Measurements from ENCODE around the gene HOGA1. TPM values are rescaled to one million over a fixed set of nuclear protein-coding genes. Genes with fewer than 3 reads are reported as not detected.

HOGA1 gene
- total and polyA plus RNA-seq, 2 experiments from 2014 or later: 0.15 TPM; not detected in 1

DNA sequence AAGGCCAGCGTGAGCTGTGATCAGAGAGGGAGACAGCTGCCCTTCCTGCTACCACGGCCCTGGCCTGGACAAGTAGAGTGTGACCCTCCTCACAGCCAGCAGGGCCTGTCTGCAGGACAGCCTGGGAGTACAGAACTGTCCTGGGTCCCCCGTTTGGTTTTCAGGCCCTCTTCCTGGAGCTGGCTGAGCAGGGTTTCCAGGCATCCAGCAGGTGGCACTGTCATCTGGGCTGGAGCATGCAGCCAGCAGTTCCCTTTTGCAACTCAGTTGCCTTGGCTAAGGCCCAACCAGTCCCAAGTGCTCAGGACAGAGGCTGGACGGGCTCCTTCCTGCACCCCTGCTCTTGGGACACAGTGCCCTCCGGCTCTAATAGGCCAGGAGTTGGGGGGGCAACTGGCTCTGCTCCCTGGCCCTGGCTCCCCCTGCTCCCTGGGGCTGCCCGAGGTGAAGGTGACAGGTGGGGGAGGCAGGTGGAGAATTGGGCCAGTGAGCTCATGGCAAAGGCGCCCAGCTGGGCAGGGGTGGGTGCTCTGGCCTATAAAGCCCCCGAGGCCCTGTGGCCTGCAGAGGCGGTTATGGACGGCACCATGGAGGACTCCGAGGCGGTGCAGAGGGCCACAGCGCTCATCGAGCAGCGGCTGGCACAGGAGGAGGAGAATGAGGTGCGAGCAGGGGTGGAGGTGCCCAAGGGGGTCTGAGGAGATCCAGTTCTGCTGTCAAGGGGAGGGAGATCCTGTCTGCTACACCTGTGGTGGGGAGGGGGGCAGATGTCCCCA lies 11.8 kb upstream of the HOGA1 start, which contains the start of gene ANKRD2:
Gene ANKRD2, plus strand, starts transcription at position 566 of the 776 bp plus-strand sequence. Its CDS starts 10 bp downstream, at position 576.
- DNase-seq (ENCODE audit: low spot score): peak; percentile 92
- Mint-ChIP-seq H3K4me3 (no peak within 1 kb of the TSS), H3K27ac (peak within 1 kb of the TSS; percentile 79; the same call in 1 of the 2 replicates), H3K36me3 (ENCODE audit: low read depth) (peaks cover 2% of the 10 kb centered on the region; the same call in 1 of the 3 replicates), H3K9me3 (no peaks in the 10 kb centered on the region), H3K27me3 (ENCODE audit: insufficient read depth, low read depth, poor library complexity) (peaks cover 6% of the 10 kb centered on the region), H3K4me1 (peaks cover 17% of the 10 kb centered on the region; the same call in 2 of the 3 replicates)
- H3K27me3 ChIP-seq (ENCODE audit: insufficient read depth): no peaks in the 10 kb centered on the region
- H4K20me1 ChIP-seq (replicated peaks; ENCODE audit: insufficient read depth): 0 out of 2 replicates have a peak, but pooled peaks cover 3% of the 10 kb centered on the region
- no peaks in the 10 kb centered on the region; the same call in 1 of the 2 replicates for H3K36me3 ChIP-seq (ENCODE audit: insufficient read depth)
- no peaks in the 10 kb centered on the region for H3F3A ChIP-seq (replicated peaks; ENCODE audit: low read depth)
- H3K4me2 ChIP-seq: no peak within 1 kb of the TSS
- H3K79me2 ChIP-seq (replicated peaks; ENCODE audit: insufficient read depth): no peaks in the 10 kb centered on the region
- TF ChIP-seq CTCF (conservative IDR thresholded peaks at IDR 0.05; ENCODE audit: low read depth in 2 of 2): peak; percentile 80 to 94
- TF ChIP-seq, protein P1, sequence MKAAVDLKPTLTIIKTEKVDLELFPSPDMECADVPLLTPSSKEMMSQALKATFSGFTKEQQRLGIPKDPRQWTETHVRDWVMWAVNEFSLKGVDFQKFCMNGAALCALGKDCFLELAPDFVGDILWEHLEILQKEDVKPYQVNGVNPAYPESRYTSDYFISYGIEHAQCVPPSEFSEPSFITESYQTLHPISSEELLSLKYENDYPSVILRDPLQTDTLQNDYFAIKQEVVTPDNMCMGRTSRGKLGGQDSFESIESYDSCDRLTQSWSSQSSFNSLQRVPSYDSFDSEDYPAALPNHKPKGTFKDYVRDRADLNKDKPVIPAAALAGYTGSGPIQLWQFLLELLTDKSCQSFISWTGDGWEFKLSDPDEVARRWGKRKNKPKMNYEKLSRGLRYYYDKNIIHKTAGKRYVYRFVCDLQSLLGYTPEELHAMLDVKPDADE (IDR thresholded peaks at IDR 0.05): no peak
- H2AFZ ChIP-seq: no peak within 1 kb of the TSS
- no peaks in the 10 kb centered on the region; the same call in 1 of the 2 replicates for H3K4me1 ChIP-seq (ENCODE audit: insufficient read depth)
- H3K27ac ChIP-seq (ENCODE audit: low read depth): peak within 1 kb of the TSS; percentile 85; the same call in 1 of the 2 replicates
- H3K4me3 ChIP-seq: no peak within 1 kb of the TSS
- no peaks in the 10 kb centered on the region for H3K9me2 ChIP-seq (ENCODE audit: insufficient read depth)
- ATAC-seq: peak; percentile 94

- H3K27me3 ChIP-seq (ENCODE audit: insufficient read depth): no peaks in the 10 kb centered on the region
- H3K4me1 ChIP-seq (ENCODE audit: insufficient read depth): no peaks in the 10 kb centered on the region; the same call in 1 of the 2 replicates
- H3K9me3 Mint-ChIP-seq: no peaks in the 10 kb centered on the region
- DNase-seq (ENCODE audit: low spot score) (no peak), ATAC-seq (no peak)
- H4K20me1 ChIP-seq (replicated peaks; ENCODE audit: insufficient read depth): 0 out of 2 replicates have a peak, but pooled peaks cover 3% of the 10 kb centered on the region
- no peak overlapping the region for H3K4me3 ChIP-seq
- H3K27ac ChIP-seq (ENCODE audit: low read depth): no peak overlapping the region
- no peaks in the 10 kb centered on the region for H3K79me2 ChIP-seq (replicated peaks; ENCODE audit: insufficient read depth)
- H3K9me2 ChIP-seq (ENCODE audit: insufficient read depth): no peaks in the 10 kb centered on the region
- peaks cover 17% of the 10 kb centered on the region; the same call in 2 of the 3 replicates for H3K4me1 Mint-ChIP-seq
- H3K27ac Mint-ChIP-seq: peak overlapping the region; percentile 79; the same call in 1 of the 2 replicates
- no peaks in the 10 kb centered on the region; the same call in 1 of the 2 replicates for H3K36me3 ChIP-seq (ENCODE audit: insufficient read depth)
- peaks cover 6% of the 10 kb centered on the region for H3K27me3 Mint-ChIP-seq (ENCODE audit: insufficient read depth, low read depth, poor library complexity)
- no peak overlapping the region for H2AFZ ChIP-seq
- H3K4me2 ChIP-seq: no peak overlapping the region
- H3F3A ChIP-seq (replicated peaks; ENCODE audit: low read depth): no peaks in the 10 kb centered on the region
- H3K36me3 Mint-ChIP-seq (ENCODE audit: low read depth): peaks cover 2% of the 10 kb centered on the region; the same call in 1 of the 3 replicates
- H3K4me3 Mint-ChIP-seq: no peak overlapping the region
- TF ChIP-seq NANOG (IDR thresholded peaks at IDR 0.05; ENCODE audit: borderline replicate concordance) (no peak), REST (IDR thresholded peaks at IDR 0.05; ENCODE audit: unreplicated experiment) (no peak), CREB1 (CRISPR knock-in tag; IDR thresholded peaks at IDR 0.05; ENCODE audit: low read depth) (no peak), EZH2phosphoT487 (IDR thresholded peaks at IDR 0.05; ENCODE audit: unreplicated experiment) (no peak), JUNB (IDR thresholded peaks at IDR 0.05; ENCODE audit: unreplicated experiment) (no peak), CTCF (conservative IDR thresholded peaks at IDR 0.05; ENCODE audit: low read depth in 2 of 2) (no peak), POLR2AphosphoS5 (IDR thresholded peaks at IDR 0.05; ENCODE audit: low read depth) (no peak)
These were observed 11.2 kb upstream of the HOGA1 start for GRCh38 chr10:97573021-97573420.

All from GM23338 (cell line).